Gastroesophageal sphincter (tissue), 3 donors: ENCODE results near the gene LRRC75A.

ENCODE experiments used
- CTCF ChIP-seq, 4 experiments: fragments of 200-600 bp in 2 of 4; fragments of 450-650 bp in 2 of 4; sonication (generic) in 1 of 4; IDR thresholded peaks; one replicate each; pipeline ENCODE4 v1.5.1; 2017 to 2019; ENCODE audit warnings: antibody characterized with exemption in 4 of 4, mild to moderate bottlenecking in 2 of 4, moderate library complexity in 2 of 4
- POLR2AphosphoS5 ChIP-seq: sonication (generic); formaldehyde crosslinking; IDR thresholded peaks from one replicate; pipeline ENCODE4 v1.6.1; 2017; ENCODE audit warnings: antibody characterized with exemption

- TF ChIP-seq CTCF (IDR thresholded peaks at IDR 0.05), result peak in 1 of 4 experiments; percentile 2
- no peak for TF ChIP-seq POLR2AphosphoS5
Measured at GRCh38 chr17:16537130-16537458, 45.1 kb upstream of the LRRC75A start.
